Prostate gland (tissue), 2 donors: ENCODE results near the gene MTG1.

Experiments used
- POLR2AphosphoS5 ChIP-seq: sonication (generic); formaldehyde crosslinking; IDR thresholded peaks from one replicate; pipeline ENCODE4 v1.6.1; 2017; ENCODE audit warnings: antibody characterized with exemption
- TF ChIP-seq, protein P1 (sequence below), 4 experiments: fragments of 200-600 bp in 2 of 4; fragments of 450-650 bp in 2 of 4; sonication (generic) in 2 of 4; IDR thresholded peaks; 1 replicate in 3 of 4; 2 replicates in 1 of 4; pipeline ENCODE4 v1.5.1; 2016 to 2019; ENCODE audit warnings: antibody characterized with exemption in 4 of 4, mild to moderate bottlenecking in 2 of 4, moderate library complexity in 2 of 4

DNA sequence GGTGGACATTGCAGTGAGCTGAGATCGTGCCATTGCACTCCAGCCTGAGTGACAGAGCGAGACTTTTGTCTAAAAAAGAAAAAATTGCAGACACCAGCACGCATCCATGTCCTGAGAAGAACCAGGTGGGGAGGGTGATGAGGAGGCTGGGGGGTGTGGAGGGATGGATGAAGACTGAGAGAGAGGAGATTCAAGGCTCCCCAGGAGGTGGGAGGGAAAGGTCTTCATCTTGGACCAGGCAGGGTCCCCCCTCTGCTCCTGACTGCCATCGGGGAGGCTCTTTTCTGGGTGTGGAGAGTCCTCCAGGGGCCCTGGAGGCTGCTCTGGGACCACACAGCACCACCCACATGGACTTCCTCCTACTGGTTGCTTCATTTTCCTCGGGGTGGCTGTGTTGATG, 61.2 kb downstream of the MTG1 start:
- no peak for TF ChIP-seq POLR2AphosphoS5
- TF ChIP-seq, protein P1, sequence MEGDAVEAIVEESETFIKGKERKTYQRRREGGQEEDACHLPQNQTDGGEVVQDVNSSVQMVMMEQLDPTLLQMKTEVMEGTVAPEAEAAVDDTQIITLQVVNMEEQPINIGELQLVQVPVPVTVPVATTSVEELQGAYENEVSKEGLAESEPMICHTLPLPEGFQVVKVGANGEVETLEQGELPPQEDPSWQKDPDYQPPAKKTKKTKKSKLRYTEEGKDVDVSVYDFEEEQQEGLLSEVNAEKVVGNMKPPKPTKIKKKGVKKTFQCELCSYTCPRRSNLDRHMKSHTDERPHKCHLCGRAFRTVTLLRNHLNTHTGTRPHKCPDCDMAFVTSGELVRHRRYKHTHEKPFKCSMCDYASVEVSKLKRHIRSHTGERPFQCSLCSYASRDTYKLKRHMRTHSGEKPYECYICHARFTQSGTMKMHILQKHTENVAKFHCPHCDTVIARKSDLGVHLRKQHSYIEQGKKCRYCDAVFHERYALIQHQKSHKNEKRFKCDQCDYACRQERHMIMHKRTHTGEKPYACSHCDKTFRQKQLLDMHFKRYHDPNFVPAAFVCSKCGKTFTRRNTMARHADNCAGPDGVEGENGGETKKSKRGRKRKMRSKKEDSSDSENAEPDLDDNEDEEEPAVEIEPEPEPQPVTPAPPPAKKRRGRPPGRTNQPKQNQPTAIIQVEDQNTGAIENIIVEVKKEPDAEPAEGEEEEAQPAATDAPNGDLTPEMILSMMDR (IDR thresholded peaks at IDR 0.05): no peak
